HG03354 (cell line): ENCODE results near the gene NUDT16L1.

ENCODE experiments used
- ATAC-seq: cut with Tn5 transposase; IDR thresholded peaks from one replicate; pipeline ENCODE4 v1.9.1; 2021; ENCODE audit warnings: mild to moderate bottlenecking; ENCODE audit not compliant: unreplicated experiment, poor library complexity, severe bottlenecking

NUDT16L1 gene

GRCh38 chr16:4692460-4693295 is 684 bp upstream of the NUDT16L1 start:
- peak; percentile 17 for ATAC-seq

DNA sequence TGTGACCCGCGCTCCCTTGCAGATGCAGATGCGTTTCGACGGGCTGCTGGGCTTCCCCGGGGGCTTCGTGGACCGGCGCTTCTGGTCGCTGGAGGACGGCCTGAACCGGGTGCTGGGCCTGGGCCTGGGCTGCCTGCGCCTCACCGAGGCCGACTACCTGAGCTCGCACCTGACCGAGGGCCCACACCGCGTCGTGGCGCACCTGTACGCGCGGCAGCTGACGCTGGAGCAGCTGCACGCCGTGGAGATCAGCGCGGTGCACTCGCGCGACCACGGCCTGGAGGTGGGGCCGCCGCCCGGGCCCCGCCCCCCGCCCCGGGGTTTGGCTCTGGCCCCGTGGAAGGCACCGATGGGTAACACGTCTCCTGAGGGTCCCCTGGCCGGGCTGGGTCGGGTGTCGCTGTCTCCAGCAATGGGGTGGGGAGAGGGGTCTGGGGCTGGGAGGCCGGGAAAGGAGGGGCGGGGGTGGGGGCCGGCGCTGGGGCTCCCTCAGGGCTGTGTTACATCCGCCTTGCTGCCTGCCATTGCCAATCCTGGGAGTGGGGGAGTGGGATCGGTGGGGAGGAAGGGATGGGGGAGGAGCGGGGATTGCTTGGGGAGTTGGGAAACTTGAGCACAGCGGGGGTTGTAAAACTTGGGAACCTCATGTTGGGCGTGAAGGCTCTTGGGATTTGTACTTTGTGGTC is 737 bp downstream of the NUDT16L1 start:
- peak; percentile 14 for ATAC-seq

GRCh38 chr16:4694642-4695451 is 1.5 kb downstream of the NUDT16L1 start:
- ATAC-seq = no peak

DNA sequence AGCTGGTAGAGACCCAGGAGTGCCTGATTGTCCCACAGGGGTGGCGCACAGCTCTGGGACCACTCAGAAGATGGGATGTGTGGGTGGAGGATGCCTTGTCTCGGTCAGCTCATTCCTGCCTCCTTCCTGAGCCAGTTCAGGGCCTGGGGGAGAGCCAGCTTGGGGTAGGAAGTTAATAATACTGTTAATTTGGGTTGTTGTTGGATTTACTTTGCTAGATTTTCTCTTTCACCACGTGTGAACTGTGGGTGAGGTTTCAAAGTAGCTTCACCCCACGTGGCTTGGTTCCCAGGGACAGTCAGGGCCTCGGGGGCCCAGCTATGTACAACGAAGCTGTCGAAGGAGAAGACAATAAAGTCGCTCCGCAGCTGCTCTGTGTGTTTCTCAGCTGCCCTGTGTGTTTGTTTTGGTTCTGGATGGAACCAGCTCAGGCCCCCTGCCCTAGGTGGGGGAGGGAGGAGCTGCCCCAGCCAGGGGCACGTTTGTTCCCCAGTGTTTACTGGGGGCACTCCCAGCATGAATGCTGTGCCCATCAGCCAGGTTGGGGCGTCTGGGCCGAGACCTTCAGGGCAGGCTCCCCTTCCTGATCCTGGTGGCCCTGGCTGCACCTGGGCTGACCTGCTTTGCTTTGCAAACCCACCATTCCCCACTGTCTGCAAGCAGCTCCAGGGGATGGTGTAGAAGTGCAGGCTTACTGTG is 2.3 kb downstream of the NUDT16L1 start:
- ATAC-seq = no peak

DNA sequence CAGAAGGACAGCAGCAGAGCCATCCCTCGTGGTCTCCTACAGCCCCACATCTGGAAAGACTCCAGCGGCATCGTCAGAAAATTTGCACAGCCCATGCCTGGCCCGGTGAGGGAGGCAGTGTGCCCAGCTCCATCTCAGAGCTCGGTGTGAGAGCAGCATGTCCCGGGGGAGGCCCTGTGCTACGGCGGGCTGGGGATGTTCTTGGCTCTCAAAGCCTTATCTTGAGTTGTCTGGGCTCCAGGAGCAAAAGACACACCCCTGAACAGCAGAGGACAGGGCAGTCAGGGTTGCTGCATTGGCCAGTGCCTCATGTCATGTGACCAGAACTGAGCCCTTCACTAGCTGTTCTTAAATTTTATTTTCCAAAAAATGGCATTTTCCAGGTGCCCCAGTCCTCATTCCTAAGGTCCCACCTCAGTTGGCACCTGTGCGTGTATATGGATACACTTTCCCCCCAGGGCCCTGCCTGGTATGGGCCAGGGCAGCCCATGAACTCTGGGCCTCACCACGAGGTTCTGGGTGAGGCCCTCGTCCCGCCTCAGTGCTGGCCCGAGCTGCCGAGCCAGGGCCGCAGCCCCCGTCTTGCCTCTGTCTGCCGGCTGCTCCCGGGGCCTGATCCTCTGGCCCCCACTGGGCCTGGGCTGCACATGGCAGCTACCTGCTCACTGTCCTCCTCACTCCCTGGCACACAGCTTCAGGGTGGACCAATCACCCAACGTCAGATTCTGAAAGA is 3.0 kb downstream of the NUDT16L1 start:
- ATAC-seq = no peak

DNA sequence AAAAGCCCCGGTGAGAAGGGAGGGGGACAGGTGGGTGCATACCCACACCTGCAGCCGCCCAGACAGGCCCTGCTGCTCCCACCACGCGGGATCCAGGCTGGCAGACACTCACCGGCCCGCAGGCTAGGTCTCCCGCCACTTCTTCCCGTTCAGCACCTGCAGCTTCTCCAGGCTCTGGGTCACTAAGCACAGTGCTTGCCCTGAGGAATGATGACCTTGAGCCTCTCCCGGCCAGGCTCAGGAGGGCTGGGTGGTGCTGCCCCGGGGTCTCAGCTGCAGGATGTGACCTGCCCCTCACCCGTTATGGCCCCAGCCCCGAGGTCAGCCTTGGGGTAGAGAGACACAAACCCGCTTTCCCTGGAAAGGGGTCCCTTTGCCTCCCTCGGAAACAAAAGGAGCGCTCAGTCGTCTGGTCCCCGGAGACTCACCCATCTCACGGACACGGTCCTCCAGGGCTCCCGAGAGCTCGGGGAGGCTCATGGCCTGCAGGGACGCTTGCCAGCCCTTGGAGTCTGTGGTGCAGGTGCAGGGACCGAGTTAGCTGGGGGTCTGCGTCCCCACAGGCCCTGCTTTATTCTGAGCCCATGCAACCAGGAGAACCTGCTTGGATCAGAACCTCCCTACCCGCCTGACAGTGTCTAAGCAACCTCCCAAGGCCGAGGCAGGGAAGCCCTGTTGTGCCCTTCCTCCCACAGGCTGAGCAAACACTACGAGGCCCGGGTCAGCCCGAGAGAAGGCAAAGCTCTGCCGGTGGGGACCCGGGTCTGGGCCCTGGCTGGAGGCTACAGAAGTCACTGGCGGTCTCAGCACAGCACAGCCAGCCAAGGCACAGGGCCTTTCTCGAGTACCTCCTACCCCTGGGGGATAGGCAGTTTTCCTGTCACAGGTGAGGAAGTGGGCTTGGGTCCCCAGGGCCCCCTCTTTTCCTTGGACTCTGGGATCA is 3.8 kb downstream of the NUDT16L1 start:
- no peak for ATAC-seq

DNA sequence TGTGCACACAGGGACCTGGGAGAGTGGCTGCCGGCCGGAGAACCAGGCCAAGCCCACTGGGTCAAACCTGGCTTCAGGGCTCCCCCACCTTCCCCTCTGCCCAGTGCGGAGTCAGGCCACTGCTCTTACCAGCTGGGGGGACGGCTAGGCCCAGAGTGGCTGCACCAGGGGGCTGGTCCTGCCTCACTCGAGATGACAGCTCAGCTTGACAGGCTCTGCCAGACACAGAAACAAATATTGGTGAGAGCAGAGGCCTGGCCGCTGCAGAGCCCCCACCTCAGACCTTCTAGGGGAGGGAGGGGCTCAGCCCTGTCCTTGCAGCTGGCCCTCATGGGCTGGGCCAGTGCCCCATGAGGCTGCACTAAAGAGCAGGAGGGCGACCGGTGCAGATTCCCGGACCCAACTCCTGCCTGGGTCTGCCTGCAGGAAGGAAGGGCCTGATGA is 4.5 kb downstream of the NUDT16L1 start:
- no peak for ATAC-seq

DNA sequence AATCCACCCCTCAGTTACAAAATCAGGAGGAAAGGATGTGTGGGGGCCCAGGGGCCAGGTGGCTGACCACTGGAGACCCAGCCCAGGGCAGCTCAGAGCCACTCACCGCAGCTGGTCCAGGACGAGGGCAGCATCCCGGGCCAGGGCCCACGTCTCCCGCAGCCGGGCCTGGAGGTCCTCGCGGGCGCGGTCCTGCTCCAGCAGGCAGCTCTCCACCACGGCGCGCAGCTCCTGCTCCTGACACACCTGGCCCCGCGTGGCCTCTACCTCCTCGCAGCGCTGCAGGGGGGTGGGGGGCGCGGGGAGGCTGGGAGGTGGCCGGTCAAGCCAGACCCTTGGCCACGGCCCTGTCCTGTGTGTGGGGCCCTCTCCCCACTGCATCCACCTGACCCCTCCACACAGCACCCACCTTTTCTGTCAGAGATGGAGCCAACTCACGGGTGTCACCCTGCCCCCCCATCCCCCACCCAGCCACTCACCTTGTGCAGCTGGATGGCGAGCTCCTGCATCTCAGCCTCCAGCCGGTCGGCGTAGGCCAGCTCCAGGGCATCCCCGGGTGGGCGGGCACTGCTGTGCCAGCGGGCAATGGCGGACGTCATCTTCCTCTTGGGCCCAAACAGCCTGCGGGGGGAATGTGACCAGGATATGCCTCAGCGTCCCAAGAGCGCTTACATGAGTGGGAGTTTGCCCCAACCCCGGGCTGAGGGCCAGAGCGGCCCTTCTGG is 5.1 kb downstream of the NUDT16L1 start:
- no peak for ATAC-seq

DNA sequence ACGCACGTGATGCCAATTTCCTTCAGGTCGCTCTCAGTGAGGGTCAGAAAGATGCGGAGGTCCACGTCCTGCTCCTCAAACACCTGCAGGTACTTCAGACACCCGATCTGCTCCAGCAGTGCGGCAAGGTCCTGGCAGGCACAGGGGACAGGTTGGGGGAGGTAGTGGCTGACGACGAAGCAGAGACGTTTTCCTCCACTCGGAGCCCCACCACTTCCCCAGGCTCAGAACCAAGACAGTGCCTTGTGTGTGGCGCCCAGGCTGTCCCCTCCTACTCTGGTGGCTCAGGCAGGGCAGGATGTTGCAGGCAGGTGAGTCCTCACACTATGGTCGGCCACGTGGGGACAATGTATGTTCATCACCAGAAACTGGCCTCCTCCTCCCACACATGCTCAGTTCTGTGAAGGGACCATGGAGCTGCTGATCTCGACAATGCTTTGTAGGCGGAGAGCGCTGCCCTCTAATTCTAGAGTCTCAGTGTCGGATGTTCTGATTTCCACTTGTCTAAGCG is 5.7 kb downstream of the NUDT16L1 start:
- no peak for ATAC-seq

DNA sequence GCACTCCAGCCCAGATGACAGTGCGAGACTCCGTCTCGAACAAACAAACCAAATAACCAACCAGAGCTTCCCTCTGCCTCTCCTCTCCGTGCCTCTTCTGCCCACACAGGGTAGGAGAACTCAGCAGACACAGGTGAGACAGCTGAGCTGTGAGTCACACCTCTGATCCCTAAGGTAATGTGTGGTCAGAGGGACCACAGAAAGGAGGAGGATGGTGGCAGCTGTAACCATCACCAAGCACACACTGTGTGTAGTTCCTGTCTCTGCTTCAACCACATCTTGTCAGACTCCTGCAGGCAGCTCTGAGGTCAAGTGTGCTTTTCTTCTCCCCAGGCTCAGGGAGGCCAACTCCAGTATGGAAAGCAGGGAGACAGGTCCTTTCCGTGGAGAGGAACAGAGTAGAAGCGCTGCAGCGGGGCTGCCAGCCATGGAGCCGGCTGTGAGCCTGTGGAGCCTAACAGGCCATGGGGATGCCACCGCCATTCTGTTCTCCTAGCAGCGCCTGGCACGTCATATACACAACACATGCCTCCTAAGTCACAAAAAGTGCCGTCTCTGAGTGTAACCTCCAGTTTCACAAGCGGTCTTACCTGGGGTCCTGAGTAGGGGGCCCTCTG is 7.1 kb downstream of the NUDT16L1 start:
- ATAC-seq = no peak

- no peak for ATAC-seq
Measured at GRCh38 chr16:4700997-4701743, 7.8 kb downstream of the NUDT16L1 start.

DNA sequence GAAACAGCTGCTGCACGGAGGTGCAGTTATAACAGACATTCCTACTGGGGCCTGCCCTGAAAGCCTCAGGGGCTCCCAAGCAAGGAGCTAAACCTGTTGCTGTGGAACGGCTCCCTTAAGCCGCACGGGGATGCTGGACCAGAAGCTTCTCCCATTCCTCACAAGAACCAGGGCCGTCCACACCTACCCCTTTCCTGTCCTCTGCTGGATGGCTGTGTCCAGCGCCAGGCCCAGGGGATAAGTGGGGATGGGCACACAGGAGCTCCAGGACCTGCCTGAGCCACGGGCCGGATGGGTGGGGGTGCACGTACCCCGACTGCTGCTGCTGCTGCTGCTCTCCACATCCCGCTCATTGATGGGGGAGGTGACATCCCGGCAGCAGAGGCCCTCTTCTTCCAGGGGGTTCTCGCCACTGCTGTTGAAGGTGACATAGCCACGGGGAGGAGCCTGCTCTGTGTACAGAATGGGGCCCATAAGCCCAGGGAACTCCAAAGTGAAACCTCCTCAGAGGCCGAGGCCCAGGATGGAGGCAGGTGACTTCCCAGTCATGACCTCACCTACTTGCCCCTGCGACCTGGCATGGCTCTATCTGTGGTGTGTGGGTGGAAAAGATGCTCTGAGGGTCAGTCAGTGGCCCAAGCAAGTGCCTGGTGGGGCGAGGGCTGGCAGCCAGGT is 8.6 kb downstream of the NUDT16L1 start:
- no peak for ATAC-seq

GRCh38 chr16:4702466-4702808 is 9.1 kb downstream of the NUDT16L1 start:
- ATAC-seq = no peak

DNA sequence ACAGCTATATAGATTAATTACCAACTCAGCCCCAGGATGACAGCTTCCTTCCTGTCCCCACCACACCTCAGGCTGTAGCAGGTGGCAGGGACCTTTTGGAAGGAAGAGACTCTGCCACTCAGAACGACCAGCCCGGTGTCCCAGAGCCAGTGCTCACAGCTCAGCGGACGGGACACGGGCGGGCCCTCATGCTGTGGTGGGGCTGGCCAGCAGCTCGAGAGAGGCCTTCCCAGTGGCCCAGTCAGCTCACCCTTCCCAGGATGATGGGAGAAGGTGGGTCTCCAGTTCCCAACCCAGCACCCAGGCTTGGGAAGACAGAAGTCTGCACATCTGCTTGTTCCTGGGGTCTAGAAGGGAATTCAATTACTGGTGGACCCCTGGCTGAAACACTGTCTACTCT is 10.5 kb downstream of the NUDT16L1 start:
- no peak for ATAC-seq

DNA sequence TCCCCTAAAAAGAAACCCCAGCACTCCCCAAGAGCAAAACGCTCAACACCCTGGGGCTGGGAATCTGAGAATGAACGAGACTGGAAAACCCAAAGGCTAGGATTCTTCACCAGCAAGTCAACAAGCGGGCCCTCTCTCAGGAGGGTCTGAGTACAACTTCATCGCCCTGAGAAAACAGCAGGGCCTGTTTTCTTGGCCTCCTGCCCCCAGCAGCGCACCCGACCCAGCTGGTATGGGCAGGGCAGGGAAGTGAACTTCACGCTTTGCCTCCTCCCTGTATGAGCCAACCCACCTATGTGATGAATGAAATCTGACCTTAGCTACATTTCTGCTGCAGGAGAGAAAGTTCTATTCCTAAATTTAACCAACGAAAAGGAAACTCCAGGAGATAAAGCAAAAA is 11.1 kb downstream of the NUDT16L1 start:
- no peak for ATAC-seq

- no peak for ATAC-seq
Measured at GRCh38 chr16:4704913-4705312, 11.6 kb downstream of the NUDT16L1 start.
